ENCODE data around the gene GARS1.

Gene GARS1

DNA sequence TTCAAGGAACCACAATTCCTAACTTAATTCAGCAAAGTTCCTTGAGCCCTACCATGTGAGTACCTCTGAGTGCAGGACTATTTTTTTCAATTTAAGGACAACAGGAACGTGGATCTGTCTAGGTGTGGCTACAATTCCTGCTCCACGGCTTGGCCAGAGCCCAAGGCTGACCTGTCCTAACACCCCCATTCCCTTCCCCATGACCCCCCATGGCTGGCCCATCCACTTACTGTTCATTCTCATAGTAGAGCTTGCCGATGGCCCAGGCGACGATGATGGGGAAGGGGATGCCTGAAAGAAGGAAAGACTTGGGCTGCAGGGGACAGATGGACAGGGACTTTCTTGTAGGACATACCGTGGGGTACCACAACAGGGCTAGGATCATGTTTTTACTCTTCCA is 67.2 kb downstream of the GARS1 start:
- no peak overlapping the region for H3K27ac ChIP-seq
- TF ChIP-seq, protein P1, sequence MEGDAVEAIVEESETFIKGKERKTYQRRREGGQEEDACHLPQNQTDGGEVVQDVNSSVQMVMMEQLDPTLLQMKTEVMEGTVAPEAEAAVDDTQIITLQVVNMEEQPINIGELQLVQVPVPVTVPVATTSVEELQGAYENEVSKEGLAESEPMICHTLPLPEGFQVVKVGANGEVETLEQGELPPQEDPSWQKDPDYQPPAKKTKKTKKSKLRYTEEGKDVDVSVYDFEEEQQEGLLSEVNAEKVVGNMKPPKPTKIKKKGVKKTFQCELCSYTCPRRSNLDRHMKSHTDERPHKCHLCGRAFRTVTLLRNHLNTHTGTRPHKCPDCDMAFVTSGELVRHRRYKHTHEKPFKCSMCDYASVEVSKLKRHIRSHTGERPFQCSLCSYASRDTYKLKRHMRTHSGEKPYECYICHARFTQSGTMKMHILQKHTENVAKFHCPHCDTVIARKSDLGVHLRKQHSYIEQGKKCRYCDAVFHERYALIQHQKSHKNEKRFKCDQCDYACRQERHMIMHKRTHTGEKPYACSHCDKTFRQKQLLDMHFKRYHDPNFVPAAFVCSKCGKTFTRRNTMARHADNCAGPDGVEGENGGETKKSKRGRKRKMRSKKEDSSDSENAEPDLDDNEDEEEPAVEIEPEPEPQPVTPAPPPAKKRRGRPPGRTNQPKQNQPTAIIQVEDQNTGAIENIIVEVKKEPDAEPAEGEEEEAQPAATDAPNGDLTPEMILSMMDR (IDR thresholded peaks at IDR 0.05), result no peak
- no peak overlapping the region for H3K4me3 ChIP-seq
- DNase-seq (ENCODE audit: low spot score), result no peak

DNA sequence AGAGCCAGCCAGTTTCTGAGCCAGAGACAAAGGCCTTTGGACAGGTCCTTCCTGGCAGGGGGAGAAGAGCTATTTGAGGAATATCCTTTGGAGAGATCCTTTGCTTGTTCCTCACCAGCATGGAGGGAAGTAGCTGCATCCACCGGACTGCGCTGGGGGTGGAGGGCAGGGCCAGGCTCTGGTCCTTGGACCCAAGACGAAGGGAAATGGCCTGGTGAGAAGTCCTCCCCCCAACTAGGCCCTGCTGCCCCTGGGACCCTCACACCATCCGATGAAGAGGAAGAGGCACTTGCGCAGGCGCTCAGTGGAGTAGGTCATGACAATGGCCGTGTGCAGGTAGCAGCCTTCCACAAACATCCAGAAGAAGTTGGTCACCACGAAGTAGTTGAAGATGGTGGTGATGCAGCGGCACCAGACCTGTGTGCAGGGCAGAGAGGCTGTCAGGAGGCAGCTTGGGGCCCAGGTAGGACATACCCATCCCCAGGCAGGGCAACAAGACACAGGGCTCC is 67.8 kb downstream of the GARS1 start:
- DNase-seq (ENCODE audit: low spot score), result no peak
- TF ChIP-seq, protein P1 (IDR thresholded peaks at IDR 0.05), result no peak
- no peak overlapping the region for H3K4me3 ChIP-seq
- H3K27ac ChIP-seq, result no peak overlapping the region

- Histone ChIP-seq H3K27ac (no peak overlapping the region), H3K4me3 (no peak overlapping the region)
- TF ChIP-seq, protein P1 (IDR thresholded peaks at IDR 0.05), result no peak
- no peak for DNase-seq (ENCODE audit: low spot score)
Measured at GRCh38 chr7:30663414-30663813, 68.7 kb downstream of the GARS1 start.

DNA sequence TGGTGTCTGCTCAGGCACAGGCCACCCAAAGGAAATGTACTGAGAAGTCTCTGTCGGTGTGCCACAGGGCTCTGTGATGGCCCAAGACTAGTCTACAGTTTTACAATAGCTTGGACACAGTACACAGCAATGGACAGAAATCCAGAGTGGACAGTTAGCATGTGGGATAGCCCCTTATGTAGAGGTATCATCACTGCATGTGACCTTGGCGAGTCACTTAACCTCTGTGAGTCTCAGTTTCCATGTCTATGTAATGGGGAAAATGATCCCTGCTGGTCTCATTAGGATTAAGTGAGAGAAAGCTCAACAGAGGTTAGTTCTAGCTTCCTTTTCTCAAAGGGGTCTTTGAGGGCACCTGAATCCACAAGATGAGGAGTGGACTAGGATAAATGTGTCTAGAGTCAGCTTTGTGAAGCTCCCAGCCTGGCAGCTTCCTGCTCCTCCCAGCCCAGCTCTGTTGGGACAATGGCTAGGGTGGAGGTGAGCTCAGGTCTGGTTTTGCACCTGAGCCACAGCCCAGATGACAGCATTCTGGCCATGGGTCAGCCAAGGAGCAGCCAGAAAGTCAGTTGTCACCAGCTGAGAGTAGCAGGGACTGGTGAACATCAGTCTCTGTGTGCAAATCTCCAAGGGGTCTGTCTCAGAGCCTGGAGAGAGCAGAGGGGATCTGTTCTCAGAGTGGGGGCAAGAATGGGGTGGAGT is 69.7 kb downstream of the GARS1 start:
- Histone ChIP-seq H3K4me3 (no peak overlapping the region), H3K27ac (no peak overlapping the region)
- no peak for DNase-seq (ENCODE audit: low spot score)
- TF ChIP-seq, protein P1 (IDR thresholded peaks at IDR 0.05), result no peak

- no peak overlapping the region for H3K27ac ChIP-seq
- TF ChIP-seq, protein P1 (IDR thresholded peaks at IDR 0.05), result no peak
- no peak for DNase-seq (ENCODE audit: low spot score)
- no peak overlapping the region for H3K4me3 ChIP-seq
Measured at GRCh38 chr7:30665043-30665442, 70.4 kb downstream of the GARS1 start.

DNA sequence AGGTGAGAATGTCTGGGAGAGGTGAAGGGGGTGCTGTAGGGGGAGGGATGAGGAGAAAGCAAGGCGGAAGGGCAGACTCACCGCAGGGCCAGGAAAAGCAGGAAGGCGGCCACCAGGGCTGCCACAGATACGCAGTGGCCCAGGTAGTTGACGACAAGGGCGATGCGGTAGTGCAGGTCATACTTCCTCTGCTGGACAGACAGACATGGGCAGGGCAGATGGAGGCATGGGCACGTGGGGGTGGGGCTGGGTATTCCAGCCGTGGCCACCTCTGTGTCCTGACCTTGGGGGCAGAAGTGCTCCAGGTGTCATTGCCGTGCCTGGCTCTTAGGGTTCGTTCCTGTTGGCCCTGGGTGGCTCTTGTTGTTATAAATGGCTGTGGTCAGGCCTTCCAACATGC is 70.8 kb downstream of the GARS1 start:
- TF ChIP-seq, protein P1 (IDR thresholded peaks at IDR 0.05), result no peak
- no peak for DNase-seq (ENCODE audit: low spot score)
- no peak overlapping the region for H3K27ac ChIP-seq
- no peak overlapping the region for H3K4me3 ChIP-seq

DNA sequence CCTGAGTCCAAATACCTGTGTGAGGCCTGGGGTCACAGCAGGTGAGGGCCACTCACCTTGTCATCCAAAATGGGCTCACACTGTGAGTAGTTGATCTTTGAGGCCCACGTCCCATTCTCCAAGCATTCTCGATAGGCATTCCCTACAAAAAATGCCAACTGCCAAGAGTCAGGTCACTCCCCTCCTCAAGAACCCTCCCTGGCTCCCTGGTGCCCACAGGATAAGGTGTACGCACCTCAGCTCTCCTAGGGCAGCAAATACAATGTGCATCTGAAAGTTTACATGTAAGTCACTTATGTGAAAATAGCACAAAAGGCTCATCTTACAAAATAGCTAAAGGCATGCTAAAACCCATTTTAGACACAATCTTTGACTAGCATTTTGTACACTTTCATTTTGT is 72.5 kb downstream of the GARS1 start:
- no peak for DNase-seq (ENCODE audit: low spot score)

More for the DNA sequence above, 72.5 kb downstream of the GARS1 start:
- no peak overlapping the region for H3K27ac ChIP-seq
- H3K4me3 ChIP-seq, result no peak overlapping the region
- TF ChIP-seq, protein P1 (IDR thresholded peaks at IDR 0.05), result no peak
